HCT116 (cell line): ENCODE data around the gene CYP1A2. TPM values are rescaled to one million over a fixed set of nuclear protein-coding genes. Genes with fewer than 3 reads are reported as not detected.

ENCODE experiments used
- ATAC-seq: fragments of 200-7000 bp; cut with Tn5 transposase; 2 replicates; pipeline ENCODE4 v1.9.1; 2020; ENCODE audit warnings: mild to moderate bottlenecking, moderate library complexity
- BruUV-seq: library from RNA; stranded (reverse); fragments of 400-500 nt; replicated peaks from 2 replicates; lab custom pipeline; 2021; lab: Mats Ljungman, UMichigan
- CTCF ChIA-PET: fragments of 300-600 bp; sonication (Branson Sonifier 250); formaldehyde crosslinking; loops from one replicate; lab custom pipeline; 2021; ENCODE audit warnings: antibody characterized with exemption; lab: Charles Lee
- POLR2A ChIA-PET: fragments of 300-600, 350-600 bp; sonication (Branson Sonifier 250); formaldehyde crosslinking; loops from one replicate; lab custom pipeline; 2021; ENCODE audit warnings: antibody characterized with exemption; lab: Charles Lee
- RAD21 ChIA-PET, 2 experiments: fragments of 300-600 bp; sonication (Branson Sonifier 250); formaldehyde crosslinking; loops; one replicate each; lab custom pipeline; 2023; ENCODE audit warnings: low total read pairs in 2 of 2; ENCODE audit not compliant: uncharacterized antibody in 2 of 2, unreplicated experiment in 2 of 2, low non-redundant PET in 1 of 2; lab: Charles Lee
- DNase-seq: peaks from one replicate; pipeline ENCODE4 v3.0.0-alpha.2; 2010; ENCODE audit warnings: low read depth, low spot score
- H2AFZ ChIP-seq: fragments of 200-600 bp; shearing (Covaris generic), sonication (generic); 2 replicates; pipeline ENCODE4 v1.6.1; 2017; ENCODE audit warnings: low read depth, mixed run types, mixed read lengths, antibody characterized with exemption, low read length; ENCODE audit not compliant: poor library complexity, severe bottlenecking
- H3K27ac ChIP-seq: 2 replicates; pipeline ENCODE4 v1.5.1; 2012; ENCODE audit warnings: low read depth, low read length
- H3K27me3 ChIP-seq: fragments of 200-600 bp; sonication (generic); 2 replicates; pipeline ENCODE4 v1.6.1; 2016; ENCODE audit warnings: mixed run types, low read length, mixed read lengths; ENCODE audit not compliant: insufficient read depth
- H3K36me3 ChIP-seq, 2 experiments: fragments of 200-500 bp in 1 of 2; fragments of 200-600 bp in 1 of 2; sonication (Bioruptor generic) in 1 of 2; sonication (generic) in 1 of 2; 2 replicates each; pipeline versions ENCODE4 v1.5.1 to v1.6.1; 2014 to 2016; ENCODE audit warnings: low read length in 2 of 2, inconsistent platforms in 1 of 2, mixed read lengths in 1 of 2, mixed run types in 1 of 2; ENCODE audit not compliant: insufficient read depth in 2 of 2, control insufficient read depth in 1 of 2
- H3K4me1 ChIP-seq, 2 experiments: fragments of 200-600 bp in 1 of 2; sonication (generic) in 1 of 2; 2 replicates each; pipeline versions ENCODE4 v1.5.1 to v1.6.1; 2012 to 2017; ENCODE audit warnings: low read length in 2 of 2, inconsistent platforms in 1 of 2, mild to moderate bottlenecking in 1 of 2, mixed read lengths in 1 of 2, mixed run types in 1 of 2, moderate library complexity in 1 of 2; ENCODE audit not compliant: insufficient read depth in 2 of 2, control insufficient read depth in 1 of 2
- H3K4me2 ChIP-seq: fragments of 200-600 bp; sonication (generic); 2 replicates; pipeline ENCODE4 v1.6.1; 2017; ENCODE audit warnings: mixed run types, low read length, mixed read lengths
- H3K4me3 ChIP-seq, 2 experiments: fragments of 200-600 bp in 1 of 2; sonication (generic) in 1 of 2; replicated peaks in 1 of 2; 2 replicates each; pipeline ENCODE4 v1.5.1; 2011 to 2016; ENCODE audit warnings: low read length in 2 of 2, control low read depth in 1 of 2, low read depth in 1 of 2, mild to moderate bottlenecking in 1 of 2, mixed read lengths in 1 of 2, mixed run types in 1 of 2
- H3K79me2 ChIP-seq: fragments of 200-600 bp; sonication (generic); 2 replicates; pipeline ENCODE4 v1.6.1; 2017; ENCODE audit warnings: mild to moderate bottlenecking, mixed run types, low read length, moderate library complexity, mixed read lengths; ENCODE audit not compliant: insufficient read depth
- H3K9ac ChIP-seq: fragments of 200-600 bp; sonication (generic); 2 replicates; pipeline ENCODE4 v1.6.1; 2016; ENCODE audit warnings: low read length, mixed read lengths
- H3K9me2 ChIP-seq: fragments of 200-600 bp; sonication (generic), shearing (Covaris generic); 2 replicates; pipeline ENCODE4 v1.6.1; 2017; ENCODE audit warnings: mixed run types, mild to moderate bottlenecking, moderate library complexity; ENCODE audit not compliant: insufficient read depth
- H3K9me3 ChIP-seq, 2 experiments: fragments of 200-500 bp in 1 of 2; fragments of 200-600 bp in 1 of 2; sonication (Bioruptor generic) in 1 of 2; sonication (generic) in 1 of 2; 2 replicates each; pipeline ENCODE4 v1.6.1; 2014 to 2017; ENCODE audit warnings: low read length in 2 of 2, mixed read lengths in 2 of 2, inconsistent platforms in 1 of 2, low read depth in 1 of 2, mild to moderate bottlenecking in 1 of 2, mixed run types in 1 of 2, moderate library complexity in 1 of 2; ENCODE audit not compliant: control insufficient read depth in 1 of 2, insufficient read depth in 1 of 2
- H4K20me1 ChIP-seq: fragments of 200-600 bp; sonication (generic), shearing (Covaris generic); 2 replicates; pipeline ENCODE4 v1.6.1; 2017; ENCODE audit warnings: mixed run types, mild to moderate bottlenecking, moderate library complexity; ENCODE audit not compliant: insufficient read depth
- CBX3 ChIP-seq: IDR thresholded peaks from 2 replicates; pipeline ENCODE4 v1.6.1; 2012; ENCODE audit warnings: low read depth
- EGR1 ChIP-seq: IDR thresholded peaks from 2 replicates; pipeline ENCODE4 v1.6.1; 2012; ENCODE audit warnings: low read depth
- ELF1 ChIP-seq: IDR thresholded peaks from 2 replicates; pipeline ENCODE4 v1.6.1; 2012; ENCODE audit warnings: low read depth, borderline replicate concordance
- EZH2phosphoT487 ChIP-seq: fragments of 200-600 bp; IDR thresholded peaks from 2 replicates; pipeline ENCODE4 v1.6.1; 2018; ENCODE audit warnings: antibody characterized with exemption, borderline replicate concordance
- POLR2A ChIP-seq: IDR thresholded peaks from 2 replicates; pipeline ENCODE4 v1.7.0; 2011; ENCODE audit warnings: borderline replicate concordance; ENCODE audit not compliant: insufficient read depth, insufficient read length; ENCODE audit errors: extremely low read depth
- POLR2AphosphoS5 ChIP-seq: IDR thresholded peaks from 2 replicates; pipeline ENCODE4 v1.6.1; 2011; ENCODE audit warnings: mild to moderate bottlenecking, low read depth, low read length, moderate library complexity
- SIN3A ChIP-seq: IDR thresholded peaks from 2 replicates; pipeline ENCODE4 v1.6.1; 2012; ENCODE audit warnings: low read depth
- SP1 ChIP-seq: IDR thresholded peaks from 2 replicates; pipeline ENCODE4 v1.6.1; 2012; ENCODE audit warnings: low read depth
- YY1 ChIP-seq: IDR thresholded peaks from 2 replicates; pipeline ENCODE4 v1.6.1; 2011; ENCODE audit warnings: low read length, low read depth, moderate library complexity, mild to moderate bottlenecking; ENCODE audit not compliant: insufficient replicate concordance; ENCODE audit errors: extremely low read depth
- ZFX ChIP-seq: fragments of 450-650 bp; IDR thresholded peaks from 2 replicates; pipeline ENCODE4 v1.6.1; 2017
- intact Hi-C: fragments of 100-400 bp; cut with micrococcal nuclease; formaldehyde crosslinking; loops from 2 replicates; pipeline ENCODE4 v1.10.0; 2022
- total RNA-seq: library from RNA; stranded (reverse); gene quantifications from one replicate; pipeline ENCODE4 v1.2.1, GENCODE V29; 2021; ENCODE audit not compliant: unreplicated experiment
- TF ChIP-seq, protein P1 (sequence below): IDR thresholded peaks from 2 replicates; pipeline ENCODE4 v1.6.1; 2011; ENCODE audit warnings: mild to moderate bottlenecking, low read length, moderate library complexity; ENCODE audit not compliant: insufficient replicate concordance; ENCODE audit errors: extremely low read depth
- TF ChIP-seq, protein P2 (sequence below): IDR thresholded peaks from 2 replicates; pipeline ENCODE4 v1.6.1; 2012

CYP1A2 gene
- total RNA-seq, 1 experiment from 2014 or later, result not detected

DNA sequence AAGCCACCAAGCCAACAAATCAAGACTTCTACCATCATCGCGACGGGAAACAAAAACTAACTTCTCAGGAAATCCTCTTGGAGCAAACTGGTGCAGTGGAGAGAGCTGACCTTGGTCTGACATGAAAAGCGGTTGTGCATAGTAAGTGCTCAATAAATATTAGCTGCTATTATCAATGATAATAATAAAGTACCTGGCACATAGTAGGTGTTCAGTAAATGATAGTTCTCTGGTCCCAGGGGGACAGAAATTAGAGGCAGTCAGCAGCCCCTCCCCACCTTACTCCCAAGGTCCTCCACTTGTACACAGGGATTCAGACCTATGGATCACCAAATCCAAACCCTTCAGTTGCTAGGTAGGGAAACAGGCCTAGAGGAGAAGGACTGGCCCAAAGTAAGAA lies 27.2 kb downstream of the CYP1A2 start:
- Histone ChIP-seq H3K27me3 (no peaks in the 10 kb centered on the region), H3K9me2 (no peaks in the 10 kb centered on the region), H4K20me1 (no peaks in the 10 kb centered on the region), H2AFZ (no peak overlapping the region), H3K9me3 (no peaks in the 10 kb centered on the region), H3K4me2 (no peak overlapping the region), H3K4me1 (peaks cover under 1 to 8% of the 10 kb centered on the region in 2 experiments; a peak in 3 of 4 replicates), H3K79me2 (no peaks in the 10 kb centered on the region), H3K36me3 (no peaks in the 10 kb centered on the region), H3K27ac (no peak overlapping the region), H3K4me3 (no peak overlapping the region), H3K9ac (no peak overlapping the region)
- ChIA-PET CTCF (no interaction called here), POLR2A (no interaction called here), RAD21 (no interaction called here)
- no peak for DNase-seq
- ATAC-seq, result no peak
- TF ChIP-seq EZH2phosphoT487 (no peak), ELF1 (no peak), CBX3 (no peak), SIN3A (no peak), ZFX (no peak), EGR1 (no peak), YY1 (no peak), SP1 (no peak), POLR2A (no peak), POLR2AphosphoS5 (no peak)
- TF ChIP-seq, protein P1, sequence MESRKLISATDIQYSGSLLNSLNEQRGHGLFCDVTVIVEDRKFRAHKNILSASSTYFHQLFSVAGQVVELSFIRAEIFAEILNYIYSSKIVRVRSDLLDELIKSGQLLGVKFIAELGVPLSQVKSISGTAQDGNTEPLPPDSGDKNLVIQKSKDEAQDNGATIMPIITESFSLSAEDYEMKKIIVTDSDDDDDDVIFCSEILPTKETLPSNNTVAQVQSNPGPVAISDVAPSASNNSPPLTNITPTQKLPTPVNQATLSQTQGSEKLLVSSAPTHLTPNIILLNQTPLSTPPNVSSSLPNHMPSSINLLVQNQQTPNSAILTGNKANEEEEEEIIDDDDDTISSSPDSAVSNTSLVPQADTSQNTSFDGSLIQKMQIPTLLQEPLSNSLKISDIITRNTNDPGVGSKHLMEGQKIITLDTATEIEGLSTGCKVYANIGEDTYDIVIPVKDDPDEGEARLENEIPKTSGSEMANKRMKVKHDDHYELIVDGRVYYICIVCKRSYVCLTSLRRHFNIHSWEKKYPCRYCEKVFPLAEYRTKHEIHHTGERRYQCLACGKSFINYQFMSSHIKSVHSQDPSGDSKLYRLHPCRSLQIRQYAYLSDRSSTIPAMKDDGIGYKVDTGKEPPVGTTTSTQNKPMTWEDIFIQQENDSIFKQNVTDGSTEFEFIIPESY, result no peak
- TF ChIP-seq, protein P2, sequence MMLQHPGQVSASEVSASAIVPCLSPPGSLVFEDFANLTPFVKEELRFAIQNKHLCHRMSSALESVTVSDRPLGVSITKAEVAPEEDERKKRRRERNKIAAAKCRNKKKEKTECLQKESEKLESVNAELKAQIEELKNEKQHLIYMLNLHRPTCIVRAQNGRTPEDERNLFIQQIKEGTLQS, result no peak
- BruUV-seq, result no TSS peak
- intact Hi-C loops, result no loop called here
